ENCODE measurements around the gene KCNH1. TPM values are rescaled to one million over a fixed set of nuclear protein-coding genes. Genes with fewer than 3 reads are reported as not detected.

Gene KCNH1
- polyA plus RNA-seq, 1 of the 3 experiments (the other 2 are of a cell fraction), result 0.08 TPM

GRCh38 chr1:211037095-211037494, 96.9 kb downstream of the KCNH1 start (continued):
- TF ChIP-seq ZBTB33 (IDR thresholded peaks at IDR 0.05; ENCODE audit: borderline replicate concordance, low read depth), result peak; percentile 26; the same call in 1 of the 2 replicates
- TF ChIP-seq YY1 (IDR thresholded peaks at IDR 0.05; ENCODE audit: low read depth), result peak; percentile 82; the same call in 1 of the 2 replicates

- POLR2A ChIA-PET, result no interaction called here
- H4K20me1 ChIP-seq (ENCODE audit: insufficient read depth), result no peaks in the 10 kb centered on the region
- CTCF ChIA-PET, result interaction anchor here (1.3 kb wide), 1 partner anchor 98 kb away, joined by 5 read pairs; the partner anchor contains the start of gene KCNH1
- no peaks in the 10 kb centered on the region for H3K79me2 ChIP-seq (ENCODE audit: insufficient read depth)
- peaks cover 5% of the 10 kb centered on the region for H3F3A ChIP-seq (replicated peaks; ENCODE audit: insufficient read depth)
- TF ChIP-seq GABPA (IDR thresholded peaks at IDR 0.05; ENCODE audit: low read depth), result no peak
- no peak for TF ChIP-seq EZH2phosphoT487 (IDR thresholded peaks at IDR 0.05; ENCODE audit: borderline replicate concordance, low read depth)
- no peak for TF ChIP-seq SIN3A (IDR thresholded peaks at IDR 0.05; ENCODE audit: borderline replicate concordance, low read depth, low read length)
- no peak for TF ChIP-seq IRF3 (IDR thresholded peaks at IDR 0.05; ENCODE audit: low read depth, low read length)
- TF ChIP-seq JUND (IDR thresholded peaks at IDR 0.05), result no peak
- TF ChIP-seq FOXM1 (IDR thresholded peaks at IDR 0.05; ENCODE audit: low read depth), result no peak
- TF ChIP-seq RAD21 (IDR thresholded peaks at IDR 0.05; ENCODE audit: low read length), result no peak
- TF ChIP-seq YY1 (IDR thresholded peaks at IDR 0.05; ENCODE audit: low read depth), result no peak
- no peak for TF ChIP-seq TCF12 (IDR thresholded peaks at IDR 0.05)
- TF ChIP-seq NRF1 (IDR thresholded peaks at IDR 0.05; ENCODE audit: low read depth, low read length), result no peak
- no peak for TF ChIP-seq USF2 (IDR thresholded peaks at IDR 0.05; ENCODE audit: borderline replicate concordance, low read depth, low read length)
- no peak for TF ChIP-seq MEF2A (IDR thresholded peaks at IDR 0.05; ENCODE audit: borderline replicate concordance, low read depth)
- no peak for DNase-seq
- no peaks in the 10 kb centered on the region for H3K9me2 ChIP-seq
- no peak overlapping the region for H3K4me2 ChIP-seq
- peak overlapping the region in 1 of 2 experiments; percentile 79; a peak in 2 of 4 replicates for H3K27ac ChIP-seq (ENCODE audit: low read depth in 2 of 2, low read length in 1 of 2)
- H3K36me3 ChIP-seq (replicated peaks in 1 of 2; ENCODE audit: control insufficient read depth in 1 of 2, insufficient read depth in 2 of 2, low read length in 1 of 2), result no peaks in the 10 kb centered on the region
- 0 out of 4 replicates have a peak, but pooled peaks cover 0 to 6% of the 10 kb centered on the region in 2 experiments for H3K4me1 ChIP-seq (ENCODE audit: control insufficient read depth in 1 of 2, insufficient read depth in 2 of 2, low read depth in 1 of 2, low read length in 1 of 2)
- no peaks in the 10 kb centered on the region for H3K27me3 ChIP-seq (ENCODE audit: insufficient read depth)
- no peaks in the 10 kb centered on the region for H3K9me3 ChIP-seq
- no peak overlapping the region for H3K9ac ChIP-seq
- no peak overlapping the region for H3K4me3 ChIP-seq (ENCODE audit: low read depth in 2 of 2, low read length in 1 of 2)
- 96% methylated on average over 3 of the region's 3 CpGs for WGBS (ENCODE audit: low lambda C conversion rate)
- H2AFZ ChIP-seq (ENCODE audit: low read depth), result peak overlapping the region; percentile 63; the same call in 1 of the 2 replicates
Measured at GRCh38 chr1:211036381-211037060, 97.4 kb downstream of the KCNH1 start.
